HepG2 (cell line): ENCODE measurements around the gene LEPROT. TPM values are rescaled to one million over a fixed set of nuclear protein-coding genes. Genes with fewer than 3 reads are reported as not detected.

Source experiments
- ATAC-seq: fragments of 200-7000 bp; cut with Tn5 transposase; 3 replicates; pipeline ENCODE4 v1.9.1; 2020; ENCODE audit warnings: mild to moderate bottlenecking, moderate library complexity
- BruUV-seq: library from RNA; stranded (reverse); fragments of 400-500 nt; replicated peaks from 2 replicates; lab custom pipeline; 2021; lab: Mats Ljungman, UMichigan
- CTCF ChIA-PET: fragments of 300-600 bp; formaldehyde crosslinking; extraction: SDS; loops from one replicate; lab custom pipeline; 2021; ENCODE audit warnings: low total read pairs, inconsistent platforms, low intra/inter-chr PET ratio; lab: Yijun Ruan, JAX
- POLR2A ChIA-PET: fragments of 350-600 bp; sonication (Branson Sonifier 250); formaldehyde crosslinking; loops from one replicate; lab custom pipeline; 2020; ENCODE audit warnings: antibody characterized with exemption, inconsistent platforms; lab: Yijun Ruan, JAX
- DNase-seq: peaks from one replicate; pipeline ENCODE4 v3.0.0-alpha.2; 2015; ENCODE audit warnings: low spot score
- FAIRE-seq: peaks from 3 replicates; lab custom pipeline; 2011; peaks lifted over from hg19 to GRCh38; lab: Jason Lieb, UNC
- H2AFZ ChIP-seq: one replicate; pipeline ENCODE4 v1.6.1; 2011; ENCODE audit warnings: low read length, inconsistent platforms
- H3K27ac ChIP-seq: fragments of 300-600 bp; 3 replicates; pipeline ENCODE4 v1.8.0; 2011; ENCODE audit warnings: mixed run types, mild to moderate bottlenecking, mixed read lengths, low read length, inconsistent platforms; ENCODE audit not compliant: insufficient read depth; ENCODE audit errors: extremely low read length
- H3K27me3 ChIP-seq, 2 experiments: fragments of 200-600 bp in 1 of 2; 2 replicates in 1 of 2; 3 replicates in 1 of 2; pipeline versions ENCODE4 v1.6.0 to v1.8.0; 2011; ENCODE audit warnings: low read length in 2 of 2, mild to moderate bottlenecking in 2 of 2, moderate library complexity in 2 of 2, inconsistent platforms in 1 of 2; ENCODE audit not compliant: insufficient read depth in 2 of 2, control insufficient read depth in 1 of 2
- H3K36me3 ChIP-seq, 2 experiments: fragments of 200-600 bp in 1 of 2; replicated peaks in 1 of 2; 2 replicates in 1 of 2; 3 replicates in 1 of 2; pipeline versions ENCODE4 v1.5.1 to v1.8.0; 2011; ENCODE audit warnings: low read length in 2 of 2, inconsistent platforms in 1 of 2; ENCODE audit not compliant: insufficient read depth in 2 of 2, control insufficient read depth in 1 of 2
- H3K4me1 ChIP-seq: 2 replicates; pipeline ENCODE4 v1.5.1; 2012; ENCODE audit warnings: low read length, inconsistent platforms; ENCODE audit not compliant: insufficient read depth
- H3K4me2 ChIP-seq: 2 replicates; pipeline ENCODE4 v1.6.0; 2011; ENCODE audit warnings: low read depth, low read length, inconsistent platforms
- H3K4me3 ChIP-seq, 3 experiments: fragments of 200-600 bp in 1 of 3; sonication (generic), shearing (Covaris generic) in 1 of 3; replicated peaks in 1 of 3; 2 replicates each; pipeline ENCODE4 v1.5.1; 2011 to 2016; ENCODE audit warnings: low read length in 3 of 3, inconsistent platforms in 2 of 3, low read depth in 2 of 3, mild to moderate bottlenecking in 2 of 3, control low read depth in 1 of 3, mixed read lengths in 1 of 3; ENCODE audit not compliant: insufficient read depth in 1 of 3
- H3K79me2 ChIP-seq: one replicate; pipeline ENCODE4 v1.6.1; 2011; ENCODE audit warnings: low read length, inconsistent platforms; ENCODE audit not compliant: insufficient read depth
- H3K9ac ChIP-seq: 2 replicates; pipeline ENCODE4 v1.6.0; 2011; ENCODE audit warnings: mild to moderate bottlenecking, low read depth, low read length, inconsistent platforms; ENCODE audit not compliant: insufficient read depth
- H3K9me3 ChIP-seq: 2 replicates; pipeline ENCODE4 v1.5.1; 2012; ENCODE audit warnings: mild to moderate bottlenecking, low read length
- H4K20me1 ChIP-seq: 2 replicates; pipeline ENCODE4 v1.6.0; 2011; ENCODE audit warnings: inconsistent platforms, mild to moderate bottlenecking, low read length, moderate library complexity; ENCODE audit not compliant: insufficient read depth
- EED ChIP-seq: sonication (generic); formaldehyde crosslinking; IDR thresholded peaks from 2 replicates; pipeline ENCODE4 v1.5.0; 2020; ENCODE audit warnings: mild to moderate bottlenecking, missing genetic modification reagents
- FOXP1 ChIP-seq, 2 experiments: fragments of 450-650 bp in 1 of 2; IDR thresholded peaks; 2 replicates each; pipeline ENCODE4 v1.6.1; 2017 to 2018; ENCODE audit warnings: antibody characterized with exemption in 1 of 2
- MEIS1 ChIP-seq: sonication (generic); formaldehyde crosslinking; IDR thresholded peaks from 2 replicates; pipeline ENCODE4 v1.9.0; 2021; ENCODE audit warnings: mild to moderate bottlenecking, missing genetic modification reagents, moderate library complexity, borderline replicate concordance
- NFYC ChIP-seq: IDR thresholded peaks from 2 replicates; pipeline ENCODE4 v1.6.1; 2016; ENCODE audit warnings: missing genetic modification reagents, missing compliant biosample characterization
- NR2F6 ChIP-seq, 2 experiments: IDR thresholded peaks; 2 replicates each; pipeline ENCODE4 v1.6.1; 2016; ENCODE audit warnings: antibody characterized with exemption in 1 of 2, mild to moderate bottlenecking in 1 of 2
- ZFP41 ChIP-seq: sonication (generic); formaldehyde crosslinking; IDR thresholded peaks from 2 replicates; pipeline ENCODE4 v1.4.0; 2020; ENCODE audit warnings: mild to moderate bottlenecking, missing genetic modification reagents, borderline replicate concordance
- ZNF614 ChIP-seq: IDR thresholded peaks from 2 replicates; pipeline ENCODE4 v1.6.1; 2018; ENCODE audit warnings: missing biosample characterization, missing genetic modification reagents, inconsistent platforms, borderline replicate concordance
- WGBS: methylation state at CpG from one replicate; pipeline ENCODE4 v1.1.6; 2017; ENCODE audit warnings: low lambda C conversion rate; 5-methylcytosine and 5-hydroxymethylcytosine counted together
- in situ Hi-C: cut with HindIII; loops from 2 replicates; pipeline ENCODE4 v1.10.0; 2017; ENCODE audit warnings: low pct_unique_long_range_greater_than_20kb; ENCODE audit not compliant: extremely low pct_ligation_motif_present
- intact Hi-C: fragments of 100-400 bp; cut with micrococcal nuclease; formaldehyde crosslinking; loops from one replicate; pipeline ENCODE4 v1.10.0; 2022; ENCODE audit not compliant: unreplicated experiment
- polyA plus RNA-seq, 8 experiments: library from polyadenylated mRNA; depleted of rRNA in 3 of 8; stranded (reverse) in 7 of 8; unstranded in 1 of 8; fragments of >200 nt; fragmentation: Illumina TruSeq in 4 of 8; extraction: Trizol in 4 of 8; gene quantifications; 2 replicates each; pipeline versions ENCODE4 v1.2.1 to v1.2.3, GENCODE V29; 2011 to 2016; ENCODE audit warnings: low read depth in 4 of 8, missing spikeins in 1 of 8, mixed read lengths in 1 of 8; ENCODE audit not compliant: insufficient read depth in 1 of 8
- total RNA-seq, 5 experiments: library from RNA; depleted of rRNA; stranded (reverse); fragments of >200 nt; fragmentation: Illumina TruSeq; extraction: Trizol; gene quantifications; 2 replicates each; pipeline ENCODE4 v1.2.3, GENCODE V29; 2016; ENCODE audit warnings: low read depth in 1 of 5
- TF ChIP-seq, protein P1 (sequence below): sonication (generic); formaldehyde crosslinking; IDR thresholded peaks from 2 replicates; pipeline ENCODE4 v1.5.0; 2020; ENCODE audit warnings: missing genetic modification reagents, mild to moderate bottlenecking, borderline replicate concordance
- TF ChIP-seq, protein P2 (sequence below): IDR thresholded peaks from 2 replicates; pipeline ENCODE4 v1.4.0; 2020; ENCODE audit warnings: mild to moderate bottlenecking, missing genetic modification reagents
- TF ChIP-seq, protein P3 (sequence below): sonication (generic); formaldehyde crosslinking; IDR thresholded peaks from 2 replicates; pipeline ENCODE4 v1.8.0; 2022; ENCODE audit warnings: mild to moderate bottlenecking, missing genetic modification reagents, moderate library complexity

Gene LEPROT
- total and polyA plus RNA-seq, 2 of the 13 experiments (the other 11 are each of a cell fraction or from before 2014, with no cell fraction given): 36.8 to 51.4 TPM

DNA sequence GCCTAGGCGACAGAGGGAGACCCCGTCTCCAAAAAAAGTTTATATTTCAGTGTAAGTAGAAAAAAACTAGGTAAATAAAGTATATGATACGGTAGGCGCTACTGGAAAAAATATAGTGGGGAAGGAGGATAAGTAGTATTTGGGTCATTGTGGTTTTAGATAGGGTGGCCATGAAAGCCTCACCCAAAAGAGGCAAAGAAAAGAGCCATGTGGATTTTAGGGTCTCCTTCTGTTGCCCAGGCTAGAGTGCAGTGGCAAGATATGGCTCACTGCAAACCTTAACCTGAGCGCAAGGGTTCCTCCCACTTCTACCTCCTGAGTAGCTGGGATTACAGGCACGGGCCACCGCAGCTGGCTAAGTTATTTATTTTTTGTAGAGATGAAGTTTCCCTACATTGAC lies 17.1 kb downstream of the LEPROT start:
- Histone ChIP-seq H3K36me3 (peaks cover 4 to 10% of the 10 kb centered on the region in 2 experiments; a peak in 2 of 5 replicates), H3K27me3 (no peaks in the 10 kb centered on the region), H3K4me1 (peaks cover 11% of the 10 kb centered on the region; the same call in 1 of the 2 replicates), H3K4me2 (no peak overlapping the region), H3K27ac (no peak overlapping the region), H2AFZ (no peak overlapping the region), H3K9ac (no peak overlapping the region), H3K9me3 (no peaks in the 10 kb centered on the region; the same call in 1 of the 2 replicates), H3K4me3 (no peak overlapping the region), H3K79me2 (no peaks in the 10 kb centered on the region), H4K20me1 (no peaks in the 10 kb centered on the region)
- 96% methylated on average over 7 of the region's 7 CpGs for WGBS
- BruUV-seq: no TSS peak
- no peak for FAIRE-seq
- ChIA-PET POLR2A (interaction anchor here (0.7 to 1.6 kb wide), 3 partner anchors 17 to 1524 kb away, joined by 4 to 5 read pairs (median 4); partner anchors contain the start of genes LEPR and LEPROT), CTCF (no interaction called here)
- ATAC-seq: no peak
- DNase-seq: no peak
- TF ChIP-seq NFYC (CRISPR knock-in tag) (no peak), ZFP41 (CRISPR knock-in tag) (no peak)
- in situ Hi-C loops (loop anchor here (25.0 kb wide), 1 partner anchor 250 kb away; no protein-coding TSS in a partner anchor), intact Hi-C loops (no loop called here)

DNA sequence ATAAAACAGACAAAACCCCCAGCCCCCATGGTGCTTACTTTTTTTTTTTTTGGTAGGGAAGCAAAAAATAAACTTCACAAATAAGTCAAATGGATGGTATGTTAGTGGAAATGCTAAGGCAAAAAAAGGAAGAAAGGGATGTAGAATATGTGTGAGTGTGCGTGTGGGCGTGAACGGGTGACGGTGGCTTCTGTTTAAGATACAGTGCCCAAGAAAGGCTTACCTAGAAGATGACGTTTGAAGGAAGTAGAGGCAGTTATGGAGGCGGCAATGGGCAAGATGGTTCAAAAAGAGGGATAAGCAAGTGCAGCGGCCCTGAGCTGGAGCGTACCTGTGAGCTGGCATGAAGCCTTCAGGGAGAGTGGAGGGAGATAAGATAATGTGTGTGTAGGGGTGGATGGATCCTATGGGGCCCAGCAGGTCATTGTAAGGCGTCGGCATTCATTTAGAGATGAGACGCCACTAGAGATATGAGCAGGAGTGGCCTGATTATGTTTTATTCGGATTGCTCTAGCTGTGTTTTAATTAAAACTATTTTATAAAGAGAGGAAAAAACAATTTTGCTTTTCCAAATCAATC lies 19.9 kb downstream of the LEPROT start:
- ATAC-seq: no peak; the same call in 2 of the 3 replicates
- POLR2A ChIA-PET: no interaction called here

More for the DNA sequence above, 19.9 kb downstream of the LEPROT start:
- Histone ChIP-seq H2AFZ (no peak overlapping the region), H3K27ac (no peak overlapping the region), H3K9ac (no peak overlapping the region), H3K4me1 (peaks cover 11% of the 10 kb centered on the region; the same call in 1 of the 2 replicates), H3K27me3 (no peaks in the 10 kb centered on the region), H3K4me3 (no peak overlapping the region), H3K4me2 (no peak overlapping the region), H4K20me1 (no peaks in the 10 kb centered on the region), H3K9me3 (no peaks in the 10 kb centered on the region; the same call in 1 of the 2 replicates), H3K36me3 (no peaks in the 10 kb centered on the region), H3K79me2 (no peaks in the 10 kb centered on the region)
- no TSS peak for BruUV-seq
- TF ChIP-seq, protein P1, sequence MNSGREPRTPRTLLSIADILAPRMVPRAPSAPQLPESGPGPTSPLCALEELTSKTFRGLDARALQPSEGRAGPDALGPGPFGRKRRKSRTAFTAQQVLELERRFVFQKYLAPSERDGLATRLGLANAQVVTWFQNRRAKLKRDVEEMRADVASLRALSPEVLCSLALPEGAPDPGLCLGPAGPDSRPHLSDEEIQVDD (CRISPR knock-in tag): no peak
- no peak for TF ChIP-seq NR2F6 (IDR thresholded peaks at IDR 0.05)
- no peak for TF ChIP-seq NR2F6 (CRISPR knock-in tag; IDR thresholded peaks at IDR 0.05)
- TF ChIP-seq MEIS1: no peak
- TF ChIP-seq FOXP1 (IDR thresholded peaks at IDR 0.05): no peak
- no peak for TF ChIP-seq FOXP1 (CRISPR knock-in tag; IDR thresholded peaks at IDR 0.05)
- TF ChIP-seq, protein P2, sequence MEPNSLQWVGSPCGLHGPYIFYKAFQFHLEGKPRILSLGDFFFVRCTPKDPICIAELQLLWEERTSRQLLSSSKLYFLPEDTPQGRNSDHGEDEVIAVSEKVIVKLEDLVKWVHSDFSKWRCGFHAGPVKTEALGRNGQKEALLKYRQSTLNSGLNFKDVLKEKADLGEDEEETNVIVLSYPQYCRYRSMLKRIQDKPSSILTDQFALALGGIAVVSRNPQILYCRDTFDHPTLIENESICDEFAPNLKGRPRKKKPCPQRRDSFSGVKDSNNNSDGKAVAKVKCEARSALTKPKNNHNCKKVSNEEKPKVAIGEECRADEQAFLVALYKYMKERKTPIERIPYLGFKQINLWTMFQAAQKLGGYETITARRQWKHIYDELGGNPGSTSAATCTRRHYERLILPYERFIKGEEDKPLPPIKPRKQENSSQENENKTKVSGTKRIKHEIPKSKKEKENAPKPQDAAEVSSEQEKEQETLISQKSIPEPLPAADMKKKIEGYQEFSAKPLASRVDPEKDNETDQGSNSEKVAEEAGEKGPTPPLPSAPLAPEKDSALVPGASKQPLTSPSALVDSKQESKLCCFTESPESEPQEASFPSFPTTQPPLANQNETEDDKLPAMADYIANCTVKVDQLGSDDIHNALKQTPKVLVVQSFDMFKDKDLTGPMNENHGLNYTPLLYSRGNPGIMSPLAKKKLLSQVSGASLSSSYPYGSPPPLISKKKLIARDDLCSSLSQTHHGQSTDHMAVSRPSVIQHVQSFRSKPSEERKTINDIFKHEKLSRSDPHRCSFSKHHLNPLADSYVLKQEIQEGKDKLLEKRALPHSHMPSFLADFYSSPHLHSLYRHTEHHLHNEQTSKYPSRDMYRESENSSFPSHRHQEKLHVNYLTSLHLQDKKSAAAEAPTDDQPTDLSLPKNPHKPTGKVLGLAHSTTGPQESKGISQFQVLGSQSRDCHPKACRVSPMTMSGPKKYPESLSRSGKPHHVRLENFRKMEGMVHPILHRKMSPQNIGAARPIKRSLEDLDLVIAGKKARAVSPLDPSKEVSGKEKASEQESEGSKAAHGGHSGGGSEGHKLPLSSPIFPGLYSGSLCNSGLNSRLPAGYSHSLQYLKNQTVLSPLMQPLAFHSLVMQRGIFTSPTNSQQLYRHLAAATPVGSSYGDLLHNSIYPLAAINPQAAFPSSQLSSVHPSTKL (CRISPR knock-in tag): no peak
- TF ChIP-seq, protein P3, sequence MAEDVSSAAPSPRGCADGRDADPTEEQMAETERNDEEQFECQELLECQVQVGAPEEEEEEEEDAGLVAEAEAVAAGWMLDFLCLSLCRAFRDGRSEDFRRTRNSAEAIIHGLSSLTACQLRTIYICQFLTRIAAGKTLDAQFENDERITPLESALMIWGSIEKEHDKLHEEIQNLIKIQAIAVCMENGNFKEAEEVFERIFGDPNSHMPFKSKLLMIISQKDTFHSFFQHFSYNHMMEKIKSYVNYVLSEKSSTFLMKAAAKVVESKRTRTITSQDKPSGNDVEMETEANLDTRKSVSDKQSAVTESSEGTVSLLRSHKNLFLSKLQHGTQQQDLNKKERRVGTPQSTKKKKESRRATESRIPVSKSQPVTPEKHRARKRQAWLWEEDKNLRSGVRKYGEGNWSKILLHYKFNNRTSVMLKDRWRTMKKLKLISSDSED: no peak
- no peak for TF ChIP-seq ZNF614 (CRISPR knock-in tag)
- no peak for TF ChIP-seq EED (CRISPR knock-in tag)
- DNase-seq: no peak
- WGBS: 91% methylated on average over 12 of the region's 12 CpGs
- in situ Hi-C loops (loop anchor here (25.0 kb wide), 1 partner anchor 247 kb away; no protein-coding TSS in a partner anchor), intact Hi-C loops (no loop called here)
- CTCF ChIA-PET: no interaction called here
- FAIRE-seq: no peak
